HG03460 (cell line): ENCODE measurements around the gene SMIM23.

Experiments
- ATAC-seq: cut with Tn5 transposase; IDR thresholded peaks from one replicate; pipeline ENCODE4 v1.9.1; 2021; ENCODE audit not compliant: unreplicated experiment

The SMIM23 gene

DNA sequence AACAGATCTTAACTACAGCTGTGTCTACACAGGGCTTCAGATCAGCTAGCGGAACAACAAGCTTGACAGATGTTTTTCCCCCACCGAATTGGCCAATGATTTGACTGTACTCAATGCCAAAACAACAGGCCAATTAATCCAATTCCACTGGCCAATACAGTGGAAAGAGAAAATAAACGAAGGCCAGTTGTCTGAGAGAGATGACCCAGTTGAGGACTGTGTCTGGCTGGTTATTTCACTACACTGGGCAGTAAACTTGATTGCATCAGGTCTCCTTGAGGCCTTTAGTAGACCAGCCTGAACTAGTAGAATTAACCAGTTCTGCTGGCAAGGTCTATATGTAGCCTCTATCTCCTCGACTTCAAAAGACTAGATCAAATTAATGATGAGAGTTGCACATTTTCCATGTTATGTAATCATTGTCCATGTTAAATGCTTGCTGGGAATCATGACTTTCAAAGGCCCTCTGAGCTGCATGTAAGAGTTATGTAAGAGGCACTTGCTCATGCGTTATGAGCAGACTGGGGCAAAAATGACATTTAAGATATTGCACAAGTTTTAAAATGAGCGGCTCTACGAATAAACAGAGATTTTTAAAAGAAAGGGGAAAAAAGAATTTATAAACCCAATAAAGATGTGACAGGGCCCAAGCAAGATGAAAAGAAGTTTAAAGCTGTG, 28.3 kb downstream of the SMIM23 start:
- ATAC-seq = no peak

DNA sequence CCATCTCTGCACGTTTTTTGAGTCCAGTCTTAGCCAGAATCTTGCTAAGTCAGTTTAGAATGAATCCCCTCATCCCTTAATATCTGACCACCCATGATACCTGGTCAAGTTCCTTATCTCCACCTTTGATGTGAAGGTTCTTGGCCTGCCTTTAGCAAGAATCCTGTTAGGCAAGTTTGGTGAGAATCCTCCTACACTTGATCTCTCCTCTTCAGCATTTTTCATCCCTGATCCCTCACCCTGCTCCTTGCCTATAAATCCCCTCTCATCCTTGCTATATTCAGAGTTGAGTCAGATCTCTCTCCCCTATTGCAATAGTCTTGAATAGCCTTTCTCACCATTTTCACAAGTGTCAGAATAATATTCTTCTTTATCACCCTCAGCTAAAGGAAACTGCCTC, 31.0 kb downstream of the SMIM23 start:
- ATAC-seq = no peak

DNA sequence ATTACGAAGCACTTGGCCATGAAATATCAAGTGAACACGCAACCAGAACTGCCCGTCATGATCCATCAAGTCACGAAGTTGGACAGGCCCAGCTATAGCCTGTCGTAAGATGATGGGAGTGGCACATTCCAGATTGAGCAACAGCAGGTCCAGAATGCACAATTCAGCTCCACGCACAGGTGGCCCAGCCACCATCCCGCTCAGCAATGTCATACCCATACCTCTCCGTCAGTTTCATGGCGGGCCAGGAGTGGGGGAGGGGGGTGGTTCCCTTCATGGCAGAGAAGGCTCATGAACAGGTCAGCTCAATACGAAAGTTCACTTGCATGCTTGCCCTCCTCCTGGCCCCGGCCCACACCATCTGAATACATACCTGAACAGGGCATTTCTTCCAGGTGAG, 34.9 kb downstream of the SMIM23 start:
- no peak for ATAC-seq

- ATAC-seq = no peak
These were observed 35.7 kb downstream of the SMIM23 start for GRCh38 chr5:171821286-171821685.

- ATAC-seq = no peak
These were observed 37.7 kb downstream of the SMIM23 start for GRCh38 chr5:171823269-171823668.

DNA sequence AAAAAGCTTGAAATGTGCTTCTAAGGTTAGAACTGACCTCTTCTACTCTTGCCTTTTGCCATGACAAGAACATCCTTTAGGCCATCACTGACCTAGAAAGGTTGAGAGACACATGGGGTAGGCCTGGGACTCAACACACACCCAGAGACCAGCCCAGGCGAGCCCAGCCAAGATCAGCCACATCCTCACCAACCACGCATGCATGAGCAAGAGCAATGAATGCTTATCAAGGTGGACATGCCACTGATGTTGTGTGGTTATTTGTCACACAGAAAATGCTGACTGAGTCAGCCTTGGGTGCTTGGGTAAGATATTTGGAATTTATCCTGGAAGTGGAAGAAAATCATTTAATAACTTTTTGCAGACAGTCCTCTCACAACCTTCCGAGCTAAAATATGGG, 39.4 kb downstream of the SMIM23 start:
- no peak for ATAC-seq

GRCh38 chr5:171826132-171826531, 40.5 kb downstream of the SMIM23 start:
- ATAC-seq = no peak

- ATAC-seq = no peak
These were observed 41.5 kb downstream of the SMIM23 start for GRCh38 chr5:171827162-171827561.

DNA sequence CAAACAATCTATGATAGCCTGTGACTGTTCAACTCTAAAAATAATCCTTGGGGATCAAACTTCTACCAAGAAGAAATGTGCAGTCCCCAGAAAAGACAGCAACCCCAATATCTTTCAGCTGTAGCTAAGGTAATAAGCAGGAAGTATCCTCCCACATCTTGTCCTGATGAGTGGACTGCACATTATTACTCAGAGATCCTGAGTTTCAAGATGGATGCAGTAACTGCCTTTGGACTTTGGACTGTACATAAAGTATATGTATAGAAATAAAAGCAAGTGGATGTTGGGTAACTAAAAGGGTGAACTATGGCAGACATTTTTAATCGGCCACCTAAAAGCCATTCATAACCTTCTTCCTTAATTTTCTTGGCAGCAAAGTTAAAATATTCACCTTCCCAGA, 45.1 kb downstream of the SMIM23 start:
- ATAC-seq = no peak

DNA sequence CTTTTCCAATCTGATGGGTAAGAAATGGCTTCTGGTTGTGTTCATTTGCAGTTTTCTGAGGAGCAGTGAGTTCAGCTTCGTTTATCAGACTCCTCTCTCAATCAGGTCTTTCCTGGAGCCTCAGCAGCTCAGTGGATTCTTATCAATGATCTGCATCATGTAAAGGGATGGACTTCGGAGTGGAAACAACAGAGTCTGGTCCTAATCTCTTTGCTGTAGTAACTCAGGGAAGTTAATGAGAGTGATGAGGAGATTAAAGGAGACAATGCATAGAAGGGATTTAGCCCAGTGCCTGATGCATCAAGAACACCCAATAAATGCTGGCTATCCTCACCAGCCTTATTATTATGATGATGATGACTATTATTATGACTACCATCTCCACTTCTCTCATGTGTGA, 47.2 kb downstream of the SMIM23 start:
- no peak for ATAC-seq

GRCh38 chr5:171834461-171834860, 48.8 kb downstream of the SMIM23 start:
- no peak for ATAC-seq

DNA sequence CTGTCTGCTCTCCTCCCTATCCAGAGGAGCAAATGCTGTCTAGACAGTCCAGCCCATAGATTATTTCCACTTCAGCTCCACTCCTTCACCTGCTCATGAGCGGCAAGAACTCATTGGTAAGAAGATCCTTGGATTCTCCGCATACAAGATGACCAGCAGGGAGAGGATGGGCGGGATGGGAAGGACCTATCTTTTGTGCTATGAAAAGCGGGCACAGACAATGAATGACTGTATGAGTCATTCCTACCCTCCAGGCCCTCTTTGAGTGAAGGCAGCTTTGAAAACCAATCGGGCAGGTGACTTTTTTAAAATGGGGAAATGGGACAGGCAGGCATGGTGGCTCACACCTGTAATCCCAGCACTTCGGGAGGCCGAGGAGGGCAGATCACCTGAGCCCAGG, 49.4 kb downstream of the SMIM23 start:
- no peak for ATAC-seq

GRCh38 chr5:171837522-171837921, 51.9 kb downstream of the SMIM23 start:
- no peak for ATAC-seq

- ATAC-seq = no peak
These were observed 52.4 kb downstream of the SMIM23 start for GRCh38 chr5:171838066-171838465.

GRCh38 chr5:171839112-171839511, 53.5 kb downstream of the SMIM23 start:
- no peak for ATAC-seq

DNA sequence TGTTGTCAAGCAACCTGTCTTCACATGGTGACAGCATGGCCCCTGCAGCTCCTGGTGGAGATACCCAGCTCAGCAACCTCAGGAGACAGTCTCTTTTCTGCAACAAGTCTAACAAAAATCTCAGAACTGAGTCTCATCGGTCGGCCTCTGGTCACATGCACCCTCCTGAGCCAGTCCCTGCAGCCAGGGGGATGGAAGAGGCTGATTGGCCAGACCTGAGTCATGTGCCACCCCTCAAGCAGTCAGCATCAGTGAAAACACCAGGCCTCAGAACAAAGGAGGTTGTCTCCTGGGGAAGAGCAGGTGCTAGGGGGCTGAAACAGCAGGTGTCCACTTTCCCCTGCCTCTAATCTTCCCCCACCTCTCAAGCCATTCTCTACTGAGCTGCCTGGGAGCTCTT, 54.4 kb downstream of the SMIM23 start:
- ATAC-seq = no peak
